Measurements from ENCODE around the gene LMOD2.
"Not testable (repeated sequence)": the region's sequence is repeated elsewhere in the genome, so short reads cannot be mapped to it uniquely, and the experiment has no call there.

The LMOD2 gene

GRCh38 chr7:123633553-123633952 lies 22.1 kb upstream of the LMOD2 start:
- ATAC-seq = peak; percentile 70
- peak; percentile 60; the same call in 1 of the 2 replicates for TF ChIP-seq SNAI2 (CRISPR knock-in tag; IDR thresholded peaks at IDR 0.05)
- no peak for TF ChIP-seq TOX (CRISPR knock-in tag; IDR thresholded peaks at IDR 0.05; ENCODE audit: borderline replicate concordance)
- TF ChIP-seq ZFP30 (CRISPR knock-in tag; IDR thresholded peaks at IDR 0.05) = no peak
- TF ChIP-seq TCF4 (CRISPR knock-in tag; IDR thresholded peaks at IDR 0.05; ENCODE audit: borderline replicate concordance) = peak; percentile 53; the same call in 1 of the 2 replicates
- peak; percentile 39; the same call in 1 of the 2 replicates for TF ChIP-seq ISL1 (CRISPR knock-in tag; IDR thresholded peaks at IDR 0.05)

GRCh38 chr7:123634011-123634573 lies 21.6 kb upstream of the LMOD2 start:
- ATAC-seq = not testable (repeated sequence)

- ATAC-seq = peak; percentile 91
- TF ChIP-seq ZNF565 (CRISPR knock-in tag; conservative IDR thresholded peaks at IDR 0.05; ENCODE audit: low read depth) (no peak), ZNF8 (CRISPR knock-in tag; IDR thresholded peaks at IDR 0.05) (no peak), ARNTL (CRISPR knock-in tag; IDR thresholded peaks at IDR 0.05; ENCODE audit: borderline replicate concordance, low read depth) (no peak), PPARA (CRISPR knock-in tag; IDR thresholded peaks at IDR 0.05; ENCODE audit: borderline replicate concordance) (no peak), SNAI2 (CRISPR knock-in tag; IDR thresholded peaks at IDR 0.05) (no peak), GLIS3 (CRISPR knock-in tag; IDR thresholded peaks at IDR 0.05) (no peak), TCF4 (CRISPR knock-in tag; IDR thresholded peaks at IDR 0.05; ENCODE audit: borderline replicate concordance) (no peak), ZFP3 (CRISPR knock-in tag; IDR thresholded peaks at IDR 0.05) (no peak), TOX (CRISPR knock-in tag; IDR thresholded peaks at IDR 0.05; ENCODE audit: borderline replicate concordance) (no peak), ZNF70 (CRISPR knock-in tag; IDR thresholded peaks at IDR 0.05) (no peak), CSRNP3 (CRISPR knock-in tag; IDR thresholded peaks at IDR 0.05) (no peak), ESRRG (CRISPR knock-in tag; IDR thresholded peaks at IDR 0.05) (no peak), ISL1 (CRISPR knock-in tag; IDR thresholded peaks at IDR 0.05) (no peak), PATZ1 (CRISPR knock-in tag; IDR thresholded peaks at IDR 0.05; ENCODE audit: borderline replicate concordance) (no peak), CREB5 (CRISPR knock-in tag; IDR thresholded peaks at IDR 0.05; ENCODE audit: low read depth) (no peak), POU6F1 (CRISPR knock-in tag; IDR thresholded peaks at IDR 0.05; ENCODE audit: borderline replicate concordance, low read depth) (no peak), RARB (CRISPR knock-in tag; IDR thresholded peaks at IDR 0.05) (no peak), TSHZ2 (CRISPR knock-in tag; IDR thresholded peaks at IDR 0.05) (no peak), OSR1 (CRISPR knock-in tag; IDR thresholded peaks at IDR 0.05) (no peak)
Observed at GRCh38 chr7:123635551-123636359, 19.9 kb upstream of the LMOD2 start.

All from SK-N-SH treated with all-trans-retinoic acid at 6 μM for 48 hours (cell line).